SU-DHL-6 (cell line): ENCODE data around the gene TTC36.

Experiments used
- H2AFZ ChIP-seq: fragments of 200-600 bp; sonication (generic); 2 replicates; pipeline ENCODE4 v1.6.1; 2014; ENCODE audit warnings: low read depth, mild to moderate bottlenecking, moderate library complexity, mixed read lengths, antibody characterized with exemption, low read length; ENCODE audit not compliant: severe bottlenecking
- H3F3A ChIP-seq: fragments of 200-600 bp; shearing (Covaris generic); 2 replicates; pipeline ENCODE4 v1.6.0; 2016; ENCODE audit warnings: antibody characterized with exemption, mild to moderate bottlenecking; ENCODE audit not compliant: insufficient read depth
- H3K27ac ChIP-seq: fragments of 200-600 bp; sonication (generic); 2 replicates; pipeline ENCODE4 v1.5.1; 2016; ENCODE audit warnings: low read depth, mild to moderate bottlenecking, low read length, moderate library complexity, mixed read lengths
- H3K27me3 ChIP-seq: fragments of 200-600 bp; sonication (generic), shearing (Covaris generic); 2 replicates; pipeline ENCODE4 v1.6.0; 2014; ENCODE audit warnings: mild to moderate bottlenecking, low read length
- H3K36me3 ChIP-seq: fragments of 200-600 bp; sonication (generic); 2 replicates; pipeline ENCODE4 v1.6.1; 2014; ENCODE audit warnings: mild to moderate bottlenecking, low read length, mixed read lengths
- H3K4me2 ChIP-seq: fragments of 300-600, 200-600 bp; shearing (Covaris generic), sonication (generic); 2 replicates; pipeline ENCODE4 v1.6.0; 2014; ENCODE audit warnings: low read length, low read depth, mild to moderate bottlenecking; ENCODE audit not compliant: poor library complexity, severe bottlenecking
- H3K4me3 ChIP-seq: fragments of 200-600 bp; sonication (generic); 2 replicates; pipeline ENCODE4 v1.5.1; 2014; ENCODE audit warnings: antibody characterized with exemption, low read length, mild to moderate bottlenecking, mixed read lengths; ENCODE audit not compliant: insufficient read depth, poor library complexity, severe bottlenecking
- H3K79me2 ChIP-seq: fragments of 200-600 bp; sonication (generic); 2 replicates; pipeline ENCODE4 v1.6.1; 2014; ENCODE audit warnings: mild to moderate bottlenecking, low read length, moderate library complexity; ENCODE audit not compliant: insufficient read depth
- H3K9ac ChIP-seq: fragments of 200-600 bp; sonication (generic); 2 replicates; pipeline ENCODE4 v1.7.0; 2014; ENCODE audit warnings: mild to moderate bottlenecking, low read length
- H3K9me2 ChIP-seq: fragments of 200-600 bp; sonication (generic); replicated peaks from 2 replicates; pipeline ENCODE4 v1.6.1; 2014; ENCODE audit warnings: low read length; ENCODE audit not compliant: insufficient read depth
- H3K9me3 ChIP-seq: fragments of 200-600 bp; sonication (generic); 2 replicates; pipeline ENCODE4 v1.6.1; 2014; ENCODE audit warnings: low read length, mixed read lengths; ENCODE audit not compliant: insufficient read depth
- H4K20me1 ChIP-seq: fragments of 200-600 bp; sonication (generic); 2 replicates; pipeline ENCODE4 v1.6.1; 2014; ENCODE audit warnings: low read depth, mild to moderate bottlenecking, antibody characterized with exemption, low read length, moderate library complexity, mixed read lengths
- CTCF ChIP-seq: fragments of 200-600 bp; sonication (generic); IDR thresholded peaks from one replicate; pipeline ENCODE4 v1.5.1; 2017; ENCODE audit warnings: antibody characterized with exemption, mild to moderate bottlenecking, low read length, moderate library complexity; ENCODE audit not compliant: insufficient read depth, poor library complexity, severe bottlenecking
- EZH2phosphoT487 ChIP-seq: fragments of 200-600 bp; sonication (generic), shearing (Covaris generic); conservative IDR thresholded peaks from 2 replicates; pipeline ENCODE4 v1.6.1; 2018; ENCODE audit warnings: mild to moderate bottlenecking, antibody characterized with exemption, low read length, moderate library complexity, mixed read lengths

Gene TTC36

GRCh38 chr11:118524356-118524755 is 2.9 kb upstream of the TTC36 start:
- Histone ChIP-seq H3K36me3 (peaks cover 8% of the 10 kb centered on the region; the same call in 1 of the 2 replicates), H3K27ac (no peak overlapping the region), H4K20me1 (no peaks in the 10 kb centered on the region), H3K4me3 (no peak overlapping the region), H3K4me2 (no peak overlapping the region), H3K9me2 (no peaks in the 10 kb centered on the region), H3K9ac (no peak overlapping the region), H3K79me2 (no peaks in the 10 kb centered on the region), H3K27me3 (no peaks in the 10 kb centered on the region), H3K9me3 (no peaks in the 10 kb centered on the region), H2AFZ (no peak overlapping the region), H3F3A (peaks cover 10% of the 10 kb centered on the region; the same call in 1 of the 2 replicates)
- no peak for TF ChIP-seq CTCF
- TF ChIP-seq EZH2phosphoT487, result no peak

GRCh38 chr11:118524757-118525470 is 2.4 kb upstream of the TTC36 start:
- no peaks in the 10 kb centered on the region for H3K27me3 ChIP-seq
- no peak overlapping the region for H3K4me3 ChIP-seq

GRCh38 chr11:118526688-118527087 is 586 bp upstream of the TTC36 start:
- no peak overlapping the region for H3K27ac ChIP-seq
- H3K4me2 ChIP-seq, result no peak overlapping the region

More at GRCh38 chr11:118524757-118525470, 2.4 kb upstream of the TTC36 start:
- Histone ChIP-seq H4K20me1 (no peaks in the 10 kb centered on the region), H3K9ac (no peak overlapping the region), H3K4me2 (no peak overlapping the region), H3K9me3 (no peaks in the 10 kb centered on the region), H3K9me2 (no peaks in the 10 kb centered on the region), H3K36me3 (peaks cover 8% of the 10 kb centered on the region; the same call in 1 of the 2 replicates), H2AFZ (no peak overlapping the region), H3K27ac (no peak overlapping the region), H3F3A (peaks cover 10% of the 10 kb centered on the region; the same call in 1 of the 2 replicates), H3K79me2 (no peaks in the 10 kb centered on the region)
- no peak for TF ChIP-seq CTCF
- no peak for TF ChIP-seq EZH2phosphoT487

More at GRCh38 chr11:118526688-118527087, 586 bp upstream of the TTC36 start:
- TF ChIP-seq EZH2phosphoT487 (no peak), CTCF (no peak)
- Histone ChIP-seq H4K20me1 (no peaks in the 10 kb centered on the region), H3K9me2 (no peaks in the 10 kb centered on the region), H2AFZ (no peak overlapping the region), H3K4me3 (no peak overlapping the region), H3K27me3 (no peaks in the 10 kb centered on the region), H3K9me3 (no peaks in the 10 kb centered on the region), H3F3A (peaks cover 10% of the 10 kb centered on the region; the same call in 1 of the 2 replicates), H3K9ac (no peak overlapping the region), H3K79me2 (no peaks in the 10 kb centered on the region), H3K36me3 (peaks cover 6% of the 10 kb centered on the region; the same call in 1 of the 2 replicates)
